Testis (tissue), 3 donors: ENCODE measurements around the gene NFIB. TPM values are rescaled to one million over a fixed set of nuclear protein-coding genes. Genes with fewer than 3 reads are reported as not detected.

Experiments
- DNase-seq: peaks from one replicate; pipeline ENCODE4 v3.0.0-alpha.2; 2019
- H3K27ac ChIP-seq, 2 donors: fragments of 200-600 bp; sonication (generic); one replicate each; pipeline ENCODE4 v1.5.1; 2019
- H3K27me3 ChIP-seq: fragments of 200-600 bp; sonication (generic); one replicate; pipeline ENCODE4 v1.5.1; 2019
- H3K36me3 ChIP-seq: fragments of 200-600 bp; sonication (generic); one replicate; pipeline ENCODE4 v1.5.1; 2017; ENCODE audit warnings: low read depth; ENCODE audit errors: missing control alignments
- H3K4me1 ChIP-seq: fragments of 200-600 bp; sonication (generic); one replicate; pipeline ENCODE4 v1.5.1; 2019
- H3K4me3 ChIP-seq, 2 donors: fragments of 200-600 bp; sonication (generic); one replicate each; pipeline ENCODE4 v1.5.1; 2017 to 2019
- H3K9me3 ChIP-seq: fragments of 200-600 bp; sonication (generic); one replicate; pipeline ENCODE4 v1.5.1; 2017
- POLR2A ChIP-seq: fragments of 450-650 bp; IDR thresholded peaks from one replicate; pipeline ENCODE4 v1.6.1; 2017; ENCODE audit warnings: antibody characterized with exemption, mild to moderate bottlenecking, moderate library complexity
- WGBS, 2 donors: methylation state at CpG; one replicate each; pipeline ENCODE4 v1.1.5; 2018; 5-methylcytosine and 5-hydroxymethylcytosine counted together
- intact Hi-C: fragments of 100-400 bp; cut with DNase I; formaldehyde crosslinking; loops from one replicate; pipeline ENCODE4 v1.15.1; 2023; ENCODE audit warnings: low total_unique reads
- polyA plus RNA-seq: library from polyadenylated mRNA; stranded (reverse); fragments of 350-450 nt; fragmentation: Illumina TruSeq; extraction: RNeasy Lipid Tissue Mini Kit (QIAGEN cat#74804); gene quantifications from one replicate; pipeline ENCODE4 v1.2.3, GENCODE V29; 2014; ENCODE audit warnings: low read depth, low replicate concordance; ENCODE audit not compliant: insufficient read depth
- total RNA-seq, 2 donors: library from RNA; depleted of rRNA; stranded (reverse); fragments of >200 nt; gene quantifications; one replicate each; pipeline ENCODE4 v1.2.3, GENCODE V29; 2016
- TF ChIP-seq, protein P1 (sequence below), 3 experiments: fragments of 450-650 bp in 2 of 3; fragments of 200-600 bp in 1 of 3; sonication (generic) in 1 of 3; IDR thresholded peaks; one replicate each; pipeline ENCODE4 v1.5.1; 2016 to 2019; ENCODE audit warnings: antibody characterized with exemption in 3 of 3, mild to moderate bottlenecking in 2 of 3, moderate library complexity in 1 of 3

The NFIB gene
- total and polyA plus RNA-seq, 3 donors from 2014 or later: 8.4 to 34.7 (median 23.1) TPM

DNA sequence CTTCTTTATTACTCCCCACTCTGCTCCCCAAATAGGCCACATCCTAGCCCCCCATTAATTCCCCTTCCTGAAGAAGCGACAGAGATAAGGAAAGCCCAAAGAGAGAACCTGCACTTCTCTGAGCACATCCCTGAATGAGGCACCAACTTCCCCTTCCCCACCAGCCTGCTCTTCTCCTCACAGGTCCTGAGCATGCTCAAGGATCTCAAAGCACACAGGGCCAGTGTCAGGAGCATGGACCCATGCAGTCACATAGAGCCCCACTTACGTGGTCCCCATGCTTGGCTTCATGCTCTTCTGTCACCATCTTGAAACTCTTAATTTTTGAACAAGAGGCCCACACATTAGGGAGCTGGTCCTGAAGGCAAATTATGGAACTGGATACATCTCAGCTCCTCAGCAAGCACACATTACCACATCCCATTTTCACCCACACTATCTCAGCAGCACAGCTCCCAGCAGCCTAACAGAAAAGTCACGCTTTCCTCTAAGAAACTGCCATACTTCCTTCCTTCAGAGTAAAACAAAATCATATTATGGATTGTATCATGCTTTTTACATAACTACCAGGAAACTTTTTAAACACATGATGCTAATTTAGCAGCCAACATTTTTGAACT, 99.8 kb downstream of the NFIB start:
- no peak for DNase-seq
- no peaks in the 10 kb centered on the region for H3K9me3 ChIP-seq
- no peak for TF ChIP-seq POLR2A
- TF ChIP-seq, protein P1, sequence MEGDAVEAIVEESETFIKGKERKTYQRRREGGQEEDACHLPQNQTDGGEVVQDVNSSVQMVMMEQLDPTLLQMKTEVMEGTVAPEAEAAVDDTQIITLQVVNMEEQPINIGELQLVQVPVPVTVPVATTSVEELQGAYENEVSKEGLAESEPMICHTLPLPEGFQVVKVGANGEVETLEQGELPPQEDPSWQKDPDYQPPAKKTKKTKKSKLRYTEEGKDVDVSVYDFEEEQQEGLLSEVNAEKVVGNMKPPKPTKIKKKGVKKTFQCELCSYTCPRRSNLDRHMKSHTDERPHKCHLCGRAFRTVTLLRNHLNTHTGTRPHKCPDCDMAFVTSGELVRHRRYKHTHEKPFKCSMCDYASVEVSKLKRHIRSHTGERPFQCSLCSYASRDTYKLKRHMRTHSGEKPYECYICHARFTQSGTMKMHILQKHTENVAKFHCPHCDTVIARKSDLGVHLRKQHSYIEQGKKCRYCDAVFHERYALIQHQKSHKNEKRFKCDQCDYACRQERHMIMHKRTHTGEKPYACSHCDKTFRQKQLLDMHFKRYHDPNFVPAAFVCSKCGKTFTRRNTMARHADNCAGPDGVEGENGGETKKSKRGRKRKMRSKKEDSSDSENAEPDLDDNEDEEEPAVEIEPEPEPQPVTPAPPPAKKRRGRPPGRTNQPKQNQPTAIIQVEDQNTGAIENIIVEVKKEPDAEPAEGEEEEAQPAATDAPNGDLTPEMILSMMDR (IDR thresholded peaks at IDR 0.05): no peak
- no peaks in the 10 kb centered on the region for H3K4me1 ChIP-seq
- 79 to 80% methylated on average over 3 of the region's 3 CpGs for WGBS, 2 donors
- H3K27me3 ChIP-seq: no peaks in the 10 kb centered on the region
- H3K36me3 ChIP-seq: no peaks in the 10 kb centered on the region
- H3K4me3 ChIP-seq: no peak overlapping the region
- no peak overlapping the region for H3K27ac ChIP-seq
- intact Hi-C loops: no loop called here

DNA sequence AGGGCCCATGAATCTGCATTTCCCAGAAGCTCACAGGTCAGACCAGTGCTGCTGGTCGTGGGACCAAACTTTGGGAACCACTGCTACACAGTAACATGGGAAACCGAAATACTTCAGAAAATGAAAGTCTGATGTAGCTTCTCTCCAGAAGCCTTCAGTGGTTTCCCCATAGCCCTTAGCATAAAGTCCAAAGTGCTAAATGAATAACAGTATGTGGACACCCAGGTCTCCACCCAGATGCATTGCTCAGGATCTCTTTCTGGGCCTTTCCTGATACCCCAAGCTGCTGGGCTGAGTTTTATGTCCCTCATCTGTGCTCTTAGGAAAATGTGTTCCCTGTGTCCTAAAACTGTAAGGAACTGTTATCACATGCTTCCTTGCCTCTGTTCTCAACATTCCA, 100.4 kb downstream of the NFIB start:
- H3K4me3 ChIP-seq: no peak overlapping the region
- intact Hi-C loops: no loop called here
- WGBS, 2 donors: 88 to 98% methylated on average over 1 to 2 of the region's 2 CpGs
- H3K27me3 ChIP-seq: no peaks in the 10 kb centered on the region
- DNase-seq: no peak
- H3K9me3 ChIP-seq: no peaks in the 10 kb centered on the region
- no peak for TF ChIP-seq POLR2A
- TF ChIP-seq, protein P1 (IDR thresholded peaks at IDR 0.05): no peak
- no peaks in the 10 kb centered on the region for H3K4me1 ChIP-seq
- no peaks in the 10 kb centered on the region for H3K36me3 ChIP-seq
- no peak overlapping the region for H3K27ac ChIP-seq

DNA sequence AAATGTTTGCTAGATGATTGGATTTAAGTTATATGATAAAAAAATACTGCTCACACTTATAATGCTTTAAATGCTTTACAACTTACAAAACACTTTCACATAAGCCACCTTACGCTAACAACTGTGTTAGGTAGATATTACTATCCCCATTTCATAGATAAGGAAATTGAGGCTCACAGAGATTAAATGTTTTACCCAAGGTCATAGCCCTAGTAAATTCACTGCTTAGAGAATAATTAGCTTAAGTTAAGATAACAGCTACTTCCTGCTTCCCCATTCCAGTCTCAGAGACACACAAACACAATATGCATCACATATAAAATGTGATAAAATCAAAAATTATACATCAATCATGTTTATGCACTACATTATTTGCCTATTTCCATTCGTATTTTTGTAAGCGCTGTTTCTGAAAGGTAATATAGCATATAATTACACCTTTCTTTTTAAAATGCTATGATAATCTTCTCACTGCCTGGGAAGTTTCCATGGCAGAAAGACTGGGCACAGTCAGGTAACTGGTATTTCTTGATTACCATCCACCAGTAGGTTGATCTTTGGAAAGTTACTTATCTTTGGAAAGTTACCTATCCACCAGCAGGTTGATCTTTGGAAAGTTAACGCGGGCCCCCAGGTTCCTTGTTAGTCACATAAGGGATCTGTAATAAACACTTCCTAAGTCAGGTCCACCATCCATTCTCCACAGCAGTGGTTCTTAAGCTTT, 101.1 kb downstream of the NFIB start:
- intact Hi-C loops: no loop called here
- TF ChIP-seq, protein P1 (IDR thresholded peaks at IDR 0.05): no peak
- no peak for TF ChIP-seq POLR2A
- Histone ChIP-seq H3K9me3 (no peaks in the 10 kb centered on the region), H3K27ac (no peak overlapping the region), H3K27me3 (no peaks in the 10 kb centered on the region), H3K4me3 (no peak overlapping the region), H3K4me1 (no peaks in the 10 kb centered on the region), H3K36me3 (no peaks in the 10 kb centered on the region)
- no peak for DNase-seq
- 79 to 85% methylated on average over 5 of the region's 5 CpGs for WGBS, 2 donors

DNA sequence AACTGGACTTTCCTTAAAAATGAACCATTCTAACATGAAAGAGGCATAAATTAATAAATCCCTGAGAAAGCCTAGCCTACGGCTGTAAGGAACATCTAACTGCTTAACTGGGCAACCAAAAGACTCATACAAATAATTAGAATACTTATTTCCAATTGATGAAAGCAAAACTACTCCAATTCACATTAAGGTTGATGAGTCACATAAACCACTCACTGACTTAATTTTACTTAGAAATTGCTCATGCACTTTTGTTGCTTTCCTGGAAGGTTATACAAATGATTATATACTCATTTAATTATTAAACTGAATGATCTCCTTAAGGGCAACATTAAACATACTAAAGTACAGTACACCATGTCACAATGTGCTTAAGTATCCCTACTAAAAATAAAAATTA, 101.9 kb downstream of the NFIB start:
- Histone ChIP-seq H3K4me1 (no peaks in the 10 kb centered on the region), H3K27ac (no peak overlapping the region), H3K9me3 (no peaks in the 10 kb centered on the region), H3K36me3 (no peaks in the 10 kb centered on the region), H3K27me3 (no peaks in the 10 kb centered on the region), H3K4me3 (no peak overlapping the region)
- TF ChIP-seq POLR2A: no peak
- TF ChIP-seq, protein P1 (IDR thresholded peaks at IDR 0.05): no peak
- intact Hi-C loops: no loop called here
- no peak for DNase-seq
- 86 to 91% methylated on average over 1 of the region's 1 CpG for WGBS, 2 donors

DNA sequence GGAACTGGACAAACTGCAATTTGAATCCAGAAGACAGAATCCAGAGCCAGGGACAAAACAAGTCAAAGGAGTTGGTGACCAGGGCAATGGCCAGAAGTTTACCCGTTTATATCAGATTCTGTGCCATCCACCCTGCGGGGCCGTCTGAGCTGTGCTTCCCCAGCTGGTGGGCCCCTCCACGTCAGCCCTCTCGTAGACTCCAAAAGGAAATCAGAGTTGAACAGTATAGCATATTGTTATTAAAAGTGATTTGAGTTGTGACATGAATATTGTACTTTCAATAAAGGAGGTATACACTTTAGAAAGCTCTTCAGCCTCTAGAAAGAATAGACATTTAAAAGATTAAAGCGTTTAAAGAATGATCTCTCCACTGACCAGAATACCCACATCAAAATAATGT, 102.4 kb downstream of the NFIB start:
- 87 to 92% methylated on average over 6 of the region's 6 CpGs for WGBS, 2 donors
- DNase-seq: no peak
- Histone ChIP-seq H3K4me1 (no peaks in the 10 kb centered on the region), H3K9me3 (no peaks in the 10 kb centered on the region), H3K27me3 (no peaks in the 10 kb centered on the region), H3K4me3 (no peak overlapping the region), H3K36me3 (no peaks in the 10 kb centered on the region), H3K27ac (no peak overlapping the region)
- intact Hi-C loops: no loop called here
- TF ChIP-seq POLR2A: no peak
